Smooth muscle cell (in vitro differentiated cells): ENCODE results near the gene HSD3B7. TPM values are rescaled to one million over a fixed set of nuclear protein-coding genes. Genes with fewer than 3 reads are reported as not detected.

Source experiments
- DNase-seq: peaks from one replicate; lab custom pipeline; 2025; ENCODE audit not compliant: unreplicated experiment; lab: John Stamatoyannopoulos, UW
- H2AFZ ChIP-seq: fragments of 200-600 bp; sonication (generic); 2 replicates; pipeline ENCODE4 v1.6.0; 2016; ENCODE audit warnings: antibody characterized with exemption, low read depth, mild to moderate bottlenecking
- H3F3A ChIP-seq: fragments of 200-600 bp; sonication (generic); 2 replicates; pipeline ENCODE4 v1.6.0; 2017; ENCODE audit warnings: antibody characterized with exemption, low read depth
- H3K27ac ChIP-seq: fragments of 200-600 bp; sonication (generic); 2 replicates; pipeline ENCODE4 v1.5.1; 2016; ENCODE audit warnings: low read depth, mild to moderate bottlenecking
- H3K27me3 ChIP-seq: fragments of 200-600 bp; sonication (generic); 2 replicates; pipeline ENCODE4 v1.6.1; 2016; ENCODE audit warnings: low read depth, mild to moderate bottlenecking
- H3K36me3 ChIP-seq: fragments of 200-600 bp; sonication (generic); 2 replicates; pipeline ENCODE4 v1.5.1; 2016; ENCODE audit warnings: low read depth
- H3K4me1 ChIP-seq: fragments of 200-600 bp; sonication (generic); 2 replicates; pipeline ENCODE4 v1.5.1; 2016; ENCODE audit warnings: low read depth
- H3K4me2 ChIP-seq: fragments of 200-600 bp; sonication (generic); 2 replicates; pipeline ENCODE4 v1.6.0; 2016; ENCODE audit warnings: mild to moderate bottlenecking
- H3K4me3 ChIP-seq: fragments of 200-600 bp; sonication (generic); 2 replicates; pipeline ENCODE4 v1.5.1; 2016; ENCODE audit warnings: mild to moderate bottlenecking
- H3K79me2 ChIP-seq: fragments of 200-600 bp; sonication (generic); 2 replicates; pipeline ENCODE4 v1.6.0; 2016; ENCODE audit warnings: low read depth, mild to moderate bottlenecking
- H3K9ac ChIP-seq: fragments of 200-600 bp; sonication (generic); 2 replicates; pipeline ENCODE4 v1.6.0; 2016; ENCODE audit warnings: low read depth
- H3K9me3 ChIP-seq: fragments of 200-600 bp; sonication (generic); replicated peaks from 2 replicates; pipeline ENCODE4 v1.5.1; 2016; ENCODE audit warnings: low read depth
- H4K20me1 ChIP-seq: fragments of 200-600 bp; sonication (generic); 2 replicates; pipeline ENCODE4 v1.6.0; 2016; ENCODE audit warnings: low read depth
- CTCF ChIP-seq: fragments of 200-600 bp; sonication (generic); IDR thresholded peaks from 2 replicates; pipeline ENCODE4 v1.5.1; 2017; ENCODE audit warnings: borderline replicate concordance, mild to moderate bottlenecking, antibody characterized with exemption; ENCODE audit not compliant: insufficient read depth, poor library complexity, severe bottlenecking
- WGBS: methylation state at CpG from one replicate; pipeline ENCODE4 v1.1.7; 2016; ENCODE audit warnings: low lambda C conversion rate; 5-methylcytosine and 5-hydroxymethylcytosine counted together
- polyA plus RNA-seq: library from polyadenylated mRNA; unstranded; fragments of >200 nt; fragmentation: Nextera tagmentation; extraction: Ambion mirVana; gene quantifications from 2 replicates; pipeline ENCODE4 v1.2.1, GENCODE V29; 2016
- small RNA-seq: library from RNA; depleted of rRNA; stranded (forward); fragments of <200 nt; gene quantifications from one replicate; pipeline ENCODE3, GENCODE V24; 2014
- total RNA-seq: library from RNA; depleted of rRNA; stranded (reverse); fragments of >200 nt; gene quantifications from 2 replicates; pipeline ENCODE4 v1.2.3, GENCODE V29; 2014

HSD3B7 gene
- total and polyA plus RNA-seq, 2 experiments from 2014 or later = 10.8 to 15.5 TPM

- H3K27ac ChIP-seq = no peak overlapping the region
- H3K9ac ChIP-seq = no peak overlapping the region
- DNase-seq = no peak
- H4K20me1 ChIP-seq = peaks cover 11% of the 10 kb centered on the region
- H3K4me1 ChIP-seq = no peaks in the 10 kb centered on the region
- no peaks in the 10 kb centered on the region for H3K9me3 ChIP-seq
- no peak overlapping the region for H3K4me2 ChIP-seq
- H3K27me3 ChIP-seq = no peaks in the 10 kb centered on the region
- peaks cover 13% of the 10 kb centered on the region for H3K79me2 ChIP-seq
- TF ChIP-seq CTCF = no peak
- 77% methylated on average over 2 of the region's 2 CpGs for WGBS
- H2AFZ ChIP-seq = no peak overlapping the region
- no peaks in the 10 kb centered on the region for H3K36me3 ChIP-seq
- no peaks in the 10 kb centered on the region for H3F3A ChIP-seq
- no peak overlapping the region for H3K4me3 ChIP-seq
These were observed 51.7 kb downstream of the HSD3B7 start for GRCh38 chr16:31036691-31037090.

Small RNA genes lying within 50 kb of the gene (small RNA-seq; reads per million reads assigned to genes)
- gene AC135048.1 = not detected

Other genes with a start within 250 kb of the HSD3B7 start
- 24.9 and 35.9 TPM in 2 replicates for gene PHKG2, start 236.8 kb upstream of the HSD3B7 start, total RNA-seq
- 39.1 and 40.1 TPM in 2 replicates for gene PHKG2, start 236.8 kb upstream of the HSD3B7 start, polyA plus RNA-seq
- gene CFAP119, start 223.1 kb upstream of the HSD3B7 start, total RNA-seq = 2.2 and 5.2 TPM in 2 replicates
- gene CFAP119, start 223.1 kb upstream of the HSD3B7 start, polyA plus RNA-seq = 3.0 and 3.5 TPM in 2 replicates
- 66.1 and 73.0 TPM in 2 replicates for gene RNF40, start 222.9 kb upstream of the HSD3B7 start, total RNA-seq
- gene RNF40, start 222.9 kb upstream of the HSD3B7 start, polyA plus RNA-seq = 92.5 and 107 TPM in 2 replicates
- gene ZNF629, start 198.0 kb upstream of the HSD3B7 start, total RNA-seq = 11.2 and 11.6 TPM in 2 replicates
- 13.0 and 13.4 TPM in 2 replicates for gene ZNF629, start 198.0 kb upstream of the HSD3B7 start, polyA plus RNA-seq
- 27.8 and 34.2 TPM in 2 replicates for gene BCL7C, start 91.1 kb upstream of the HSD3B7 start, total RNA-seq
- gene BCL7C, start 91.1 kb upstream of the HSD3B7 start, polyA plus RNA-seq = 68.1 and 76.1 TPM in 2 replicates
- 0.76 and 1.7 TPM in 2 replicates for gene CTF1, start 88.6 kb upstream of the HSD3B7 start, total RNA-seq
- 8.1 and 8.2 TPM in 2 replicates for gene CTF1, start 88.6 kb upstream of the HSD3B7 start, polyA plus RNA-seq
- 4.5 and 8.5 TPM in 2 replicates for gene FBXL19, start 61.6 kb upstream of the HSD3B7 start, total RNA-seq
- 1.3 and 1.6 TPM in 2 replicates for gene FBXL19, start 61.6 kb upstream of the HSD3B7 start, polyA plus RNA-seq
- gene ORAI3, start 36.1 kb upstream of the HSD3B7 start, total RNA-seq = 33.7 and 34.9 TPM in 2 replicates
- 39.4 and 44.0 TPM in 2 replicates for gene ORAI3, start 36.1 kb upstream of the HSD3B7 start, polyA plus RNA-seq
- 1.9 and 2.9 TPM in 2 replicates for gene SETD1A, start 27.5 kb upstream of the HSD3B7 start, total RNA-seq
- gene SETD1A, start 27.5 kb upstream of the HSD3B7 start, polyA plus RNA-seq = 1.2 and 3.3 TPM in 2 replicates
- 0.72 and 1.4 TPM in 2 replicates for gene STX1B, start 25.4 kb downstream of the HSD3B7 start, total RNA-seq
- gene STX1B, start 25.4 kb downstream of the HSD3B7 start, polyA plus RNA-seq = 1.0 and 2.1 TPM in 2 replicates
- 14.4 and 23.1 TPM in 2 replicates for gene STX4, start 48.4 kb downstream of the HSD3B7 start, total RNA-seq
- gene STX4, start 48.4 kb downstream of the HSD3B7 start, polyA plus RNA-seq = 50.6 and 60.2 TPM in 2 replicates
- gene ZNF668, start 89.0 kb downstream of the HSD3B7 start, total RNA-seq = 7.3 and 9.0 TPM in 2 replicates
- 20.1 and 21.0 TPM in 2 replicates for gene ZNF668, start 89.0 kb downstream of the HSD3B7 start, polyA plus RNA-seq
- gene ZNF646, start 89.2 kb downstream of the HSD3B7 start, total RNA-seq = 5.7 and 8.1 TPM in 2 replicates
- gene ZNF646, start 89.2 kb downstream of the HSD3B7 start, polyA plus RNA-seq = 5.4 and 7.3 TPM in 2 replicates
- 5.1 and 6.3 TPM in 2 replicates for gene PRSS53, start 103.7 kb downstream of the HSD3B7 start, total RNA-seq
- gene PRSS53, start 103.7 kb downstream of the HSD3B7 start, polyA plus RNA-seq = 0.66 and 1.1 TPM in 2 replicates
- gene VKORC1, start 109.6 kb downstream of the HSD3B7 start, total RNA-seq = 232 and 253 TPM in 2 replicates
- gene VKORC1, start 109.6 kb downstream of the HSD3B7 start, polyA plus RNA-seq = 340 and 394 TPM in 2 replicates
- 32.1 and 40.5 TPM in 2 replicates for gene BCKDK, start 123.2 kb downstream of the HSD3B7 start, total RNA-seq
- gene BCKDK, start 123.2 kb downstream of the HSD3B7 start, polyA plus RNA-seq = 82.6 and 87.9 TPM in 2 replicates
- 26.3 and 32.9 TPM in 2 replicates for gene KAT8, start 132.5 kb downstream of the HSD3B7 start, total RNA-seq
- 27.4 and 29.1 TPM in 2 replicates for gene KAT8, start 132.5 kb downstream of the HSD3B7 start, polyA plus RNA-seq
- 15.1 and 17.3 TPM in 2 replicates for gene PRSS8, start 150.5 kb downstream of the HSD3B7 start, total RNA-seq
- 13.9 and 68.0 TPM in 2 replicates for gene PRSS8, start 150.5 kb downstream of the HSD3B7 start, polyA plus RNA-seq
- 1.6 TPM in 1 of 2 replicates, not detected in the other for gene PRSS36, start 164.9 kb downstream of the HSD3B7 start, total RNA-seq
- gene PRSS36, start 164.9 kb downstream of the HSD3B7 start, polyA plus RNA-seq = 0.31 and 0.66 TPM in 2 replicates
- gene FUS, start 194.9 kb downstream of the HSD3B7 start, total RNA-seq = 56.2 and 58.6 TPM in 2 replicates
- gene FUS, start 194.9 kb downstream of the HSD3B7 start, polyA plus RNA-seq = 225 and 316 TPM in 2 replicates
- gene PYCARD, start 217.6 kb downstream of the HSD3B7 start, total RNA-seq = 15.6 and 30.8 TPM in 2 replicates
- 10.1 and 30.2 TPM in 2 replicates for gene PYCARD, start 217.6 kb downstream of the HSD3B7 start, polyA plus RNA-seq
- gene TRIM72, start 228.9 kb downstream of the HSD3B7 start, total RNA-seq = 0.04 TPM in 2 replicates
- 0.07 TPM in 2 replicates for gene TRIM72, start 228.9 kb downstream of the HSD3B7 start, polyA plus RNA-seq
- gene PYDC1, start 231.9 kb downstream of the HSD3B7 start, total RNA-seq = not detected in 2 replicates
- gene PYDC1, start 231.9 kb downstream of the HSD3B7 start, polyA plus RNA-seq = 1.1 and 1.7 TPM in 2 replicates